CD14-positive monocyte (primary cell): ENCODE measurements around the gene KRTAP5-9. TPM values are rescaled to one million over a fixed set of nuclear protein-coding genes. Genes with fewer than 3 reads are reported as not detected.
A peak's percentile ranks its signal among the peaks of the same experiment; 100 is the strongest.
"Not testable (repeated sequence)": the region's sequence is repeated elsewhere in the genome, so short reads cannot be mapped to it uniquely, and the experiment has no call there.

Source experiments
- DNase-seq, 3 donors: peaks; one replicate each; pipeline ENCODE4 v3.0.0-alpha.2; 2011 to 2022
- H2AFZ ChIP-seq: 2 replicates; pipeline ENCODE4 v1.6.0; 2012; ENCODE audit warnings: mild to moderate bottlenecking, low read depth, low read length, inconsistent platforms; ENCODE audit not compliant: insufficient read depth, poor library complexity, severe bottlenecking
- H3K27ac ChIP-seq, 2 donors: 1 replicate in 1 of 2; 2 replicates in 1 of 2; pipeline ENCODE4 v1.5.1; 2012 to 2013; ENCODE audit warnings: low read length in 2 of 2, control low read depth in 1 of 2, inconsistent platforms in 1 of 2, low read depth in 1 of 2, mild to moderate bottlenecking in 1 of 2
- H3K27me3 ChIP-seq, 2 donors: one replicate each; pipeline versions ENCODE4 v1.6.0 to v1.6.1; 2011 to 2013; ENCODE audit warnings: low read length in 2 of 2; ENCODE audit not compliant: control insufficient read depth in 2 of 2, insufficient read depth in 2 of 2
- H3K36me3 ChIP-seq, 2 donors: replicated peaks in 1 of 2; 1 replicate in 1 of 2; 2 replicates in 1 of 2; pipeline versions ENCODE4 v1.5.1 to v1.6.1; 2012 to 2013; ENCODE audit warnings: low read length in 2 of 2, control low read depth in 1 of 2, inconsistent platforms in 1 of 2, mild to moderate bottlenecking in 1 of 2; ENCODE audit not compliant: insufficient read depth in 2 of 2, control insufficient read depth in 1 of 2
- H3K4me1 ChIP-seq, 2 donors: 1 replicate in 1 of 2; 2 replicates in 1 of 2; pipeline versions ENCODE4 v1.5.1 to v1.6.1; 2012 to 2013; ENCODE audit warnings: low read length in 2 of 2, control low read depth in 1 of 2, inconsistent platforms in 1 of 2, mild to moderate bottlenecking in 1 of 2, moderate library complexity in 1 of 2; ENCODE audit not compliant: insufficient read depth in 2 of 2, control insufficient read depth in 1 of 2
- H3K4me2 ChIP-seq: replicated peaks from 2 replicates; pipeline ENCODE3; 2012; ENCODE audit warnings: low read length, moderate library complexity, mild to moderate bottlenecking; ENCODE audit not compliant: poor library complexity, severe bottlenecking; ENCODE audit errors: extremely low read depth
- H3K4me3 ChIP-seq, 3 experiments: fragments of 200-600 bp in 1 of 3; sonication (generic) in 1 of 3; replicated peaks in 1 of 3; 1 replicate in 2 of 3; 2 replicates in 1 of 3; pipeline ENCODE4 v1.5.1; 2011 to 2013; ENCODE audit warnings: low read length in 3 of 3, mild to moderate bottlenecking in 3 of 3, control low read depth in 2 of 3, low read depth in 2 of 3, inconsistent platforms in 1 of 3, moderate library complexity in 1 of 3
- H3K79me2 ChIP-seq: 2 replicates; pipeline ENCODE4 v1.6.0; 2012; ENCODE audit warnings: mild to moderate bottlenecking, control low read depth, inconsistent platforms, low read length, moderate library complexity; ENCODE audit not compliant: insufficient read depth
- H3K9ac ChIP-seq: 2 replicates; pipeline ENCODE4 v1.6.0; 2017; ENCODE audit warnings: low read length, mild to moderate bottlenecking; ENCODE audit not compliant: insufficient read depth, poor library complexity, severe bottlenecking
- H3K9me3 ChIP-seq, 2 donors: replicated peaks in 1 of 2; 1 replicate in 1 of 2; 2 replicates in 1 of 2; pipeline versions ENCODE4 v1.5.1 to v1.6.1; 2012 to 2013; ENCODE audit warnings: low read length in 2 of 2, control low read depth in 1 of 2; ENCODE audit not compliant: control insufficient read depth in 1 of 2, insufficient read depth in 1 of 2
- H4K20me1 ChIP-seq: 2 replicates; pipeline ENCODE4 v1.6.0; 2012; ENCODE audit warnings: mild to moderate bottlenecking, low read length, control low read depth, moderate library complexity; ENCODE audit not compliant: insufficient read depth
- H3K27ac Mint-ChIP-seq, 7 donors: one replicate each; pipeline ENCODE4 v1.8.0; 2020; ENCODE audit warnings: mild to moderate bottlenecking in 7 of 7, mixed read lengths in 7 of 7, moderate library complexity in 6 of 7, inconsistent platforms in 2 of 7
- H3K27me3 Mint-ChIP-seq, 3 donors: one replicate each; pipeline ENCODE4 v1.8.0; 2021 to 2022; ENCODE audit warnings: low read depth in 3 of 3, mild to moderate bottlenecking in 3 of 3, mixed read lengths in 3 of 3, moderate library complexity in 3 of 3, inconsistent platforms in 1 of 3
- H3K36me3 Mint-ChIP-seq, 2 donors: one replicate each; pipeline ENCODE4 v1.8.0; 2020; ENCODE audit warnings: mixed read lengths in 2 of 2, inconsistent platforms in 1 of 2, mild to moderate bottlenecking in 1 of 2
- H3K4me1 Mint-ChIP-seq: one replicate; pipeline ENCODE4 v1.8.0; 2020; ENCODE audit warnings: mild to moderate bottlenecking, mixed read lengths
- H3K4me3 Mint-ChIP-seq, 2 donors: one replicate each; pipeline ENCODE4 v1.8.0; 2020; ENCODE audit warnings: mild to moderate bottlenecking in 2 of 2, mixed read lengths in 2 of 2, moderate library complexity in 1 of 2
- H3K9me3 Mint-ChIP-seq, 7 donors: one replicate each; pipeline ENCODE4 v1.8.0; 2020 to 2022; ENCODE audit warnings: mixed read lengths in 7 of 7, mild to moderate bottlenecking in 6 of 7, moderate library complexity in 6 of 7, inconsistent platforms in 2 of 7
- CTCF ChIP-seq: fragments of 200-600 bp; IDR thresholded peaks from one replicate; pipeline ENCODE4 v1.8.0; 2022; ENCODE audit warnings: antibody characterized with exemption, mild to moderate bottlenecking
- WGBS: methylation state at CpG from one replicate; pipeline ENCODE4 v1.1.5; 2013; ENCODE audit warnings: missing lambda C conversion rate; ENCODE audit not compliant: insufficient coverage; 5-methylcytosine and 5-hydroxymethylcytosine counted together
- intact Hi-C, 2 donors: fragments of 100-400 bp; cut with micrococcal nuclease; formaldehyde crosslinking; loops; one replicate each; pipeline versions ENCODE4 v1.15.0 to v1.15.1; 2023
- polyA plus RNA-seq, 3 donors: library from polyadenylated mRNA; depleted of rRNA in 1 of 3; unstranded in 2 of 3; stranded (reverse) in 1 of 3; fragments of 300-500 nt in 2 of 3; fragments of >200 nt in 1 of 3; fragmentation: Illumina TruSeq in 2 of 3; gene quantifications; 1 replicate in 2 of 3; 2 replicates in 1 of 3; pipeline ENCODE4 v1.2.3, GENCODE V29; 2012 to 2021

KRTAP5-9 gene
- polyA plus RNA-seq, 3 donors: 0.29 TPM; not detected in 2

GRCh38 chr11:71538666-71538990, 9.6 kb upstream of the KRTAP5-9 start:
- Histone ChIP-seq H3K9ac (no peak overlapping the region), H3K27me3 (no peaks in the 10 kb centered on the region), H2AFZ (no peak overlapping the region), H3K36me3 (no peaks in the 10 kb centered on the region), H3K9me3 (peaks cover 0 to 11% of the 10 kb centered on the region in 2 donors), H3K4me3 (no peak overlapping the region), H3K79me2 (no peaks in the 10 kb centered on the region), H3K4me1 (peaks cover 4 to 8% of the 10 kb centered on the region in 2 donors), H4K20me1 (no peaks in the 10 kb centered on the region), H3K27ac (no peak overlapping the region), H3K4me2 (no peak overlapping the region)
- no peaks in the 10 kb centered on the region for H3K36me3 Mint-ChIP-seq
- peaks cover 8% of the 10 kb centered on the region for H3K4me1 Mint-ChIP-seq
- peaks cover 5 to 18% (median 8%) of the 10 kb centered on the region in 7 donors for H3K9me3 Mint-ChIP-seq
- WGBS: 80% methylated on average over 2 of the region's 4 CpGs
- no peak for DNase-seq
- no peak overlapping the region for H3K4me3 Mint-ChIP-seq
- no peak for TF ChIP-seq CTCF
- intact Hi-C loops: no loop called here
- H3K27me3 Mint-ChIP-seq: peaks cover 1 to 8% (median 2%) of the 10 kb centered on the region in 3 donors
- peak overlapping the region in 1 of 7 donors; percentile 12 for H3K27ac Mint-ChIP-seq

- H3K4me2 ChIP-seq: no peak overlapping the region
- TF ChIP-seq CTCF: no peak
- no peak overlapping the region for H3K27ac ChIP-seq
- no peak for DNase-seq
- Mint-ChIP-seq H3K9me3 (peaks cover 5 to 18% (median 8%) of the 10 kb centered on the region in 7 donors), H3K36me3 (no peaks in the 10 kb centered on the region), H3K4me3 (no peak overlapping the region), H3K27ac (no peak overlapping the region), H3K4me1 (peaks cover 12% of the 10 kb centered on the region), H3K27me3 (peaks cover 1 to 8% (median 2%) of the 10 kb centered on the region in 3 donors)
- no peaks in the 10 kb centered on the region for H3K36me3 ChIP-seq
- intact Hi-C loops: no loop called here
- no peaks in the 10 kb centered on the region for H3K27me3 ChIP-seq
- H3K4me1 ChIP-seq: peaks cover 8 to 11% of the 10 kb centered on the region in 2 donors
- peaks cover 0 to 11% of the 10 kb centered on the region in 2 donors for H3K9me3 ChIP-seq
- no peak overlapping the region for H3K4me3 ChIP-seq
- H4K20me1 ChIP-seq: no peaks in the 10 kb centered on the region
- no peak overlapping the region for H2AFZ ChIP-seq
- no peaks in the 10 kb centered on the region for H3K79me2 ChIP-seq
- WGBS: 95% methylated on average over 6 of the region's 11 CpGs
- H3K9ac ChIP-seq: no peak overlapping the region
These were observed 9.2 kb upstream of the KRTAP5-9 start for GRCh38 chr11:71539017-71539416.

GRCh38 chr11:71539971-71540370, 8.2 kb upstream of the KRTAP5-9 start:
- H3K4me2 ChIP-seq, DNase-seq, H4K20me1 ChIP-seq, H3K27ac Mint-ChIP-seq, H3K27me3 Mint-ChIP-seq, H3K4me3 Mint-ChIP-seq, H2AFZ ChIP-seq, H3K27ac ChIP-seq, intact Hi-C loops, H3K4me3 ChIP-seq, H3K9ac ChIP-seq, H3K36me3 Mint-ChIP-seq, H3K79me2 ChIP-seq, H3K27me3 ChIP-seq, H3K36me3 ChIP-seq: not testable (repeated sequence)
- 96% methylated on average over 7 of the region's 11 CpGs for WGBS
- peaks cover 15% of the 10 kb centered on the region for H3K4me1 Mint-ChIP-seq
- H3K9me3 Mint-ChIP-seq: peaks cover 5 to 18% (median 8%) of the 10 kb centered on the region in 7 donors
- Histone ChIP-seq H3K9me3 (peaks cover 0 to 11% of the 10 kb centered on the region in 2 donors), H3K4me1 (peaks cover 9 to 13% of the 10 kb centered on the region in 2 donors)
